ENCODE data around the gene GAMT. TPM values are rescaled to one million over a fixed set of nuclear protein-coding genes. Genes with fewer than 3 reads are reported as not detected.

GAMT gene
- total and polyA plus RNA-seq, 3 donors from 2014 or later, result 92.2 to 191 (median 144) TPM

DNA sequence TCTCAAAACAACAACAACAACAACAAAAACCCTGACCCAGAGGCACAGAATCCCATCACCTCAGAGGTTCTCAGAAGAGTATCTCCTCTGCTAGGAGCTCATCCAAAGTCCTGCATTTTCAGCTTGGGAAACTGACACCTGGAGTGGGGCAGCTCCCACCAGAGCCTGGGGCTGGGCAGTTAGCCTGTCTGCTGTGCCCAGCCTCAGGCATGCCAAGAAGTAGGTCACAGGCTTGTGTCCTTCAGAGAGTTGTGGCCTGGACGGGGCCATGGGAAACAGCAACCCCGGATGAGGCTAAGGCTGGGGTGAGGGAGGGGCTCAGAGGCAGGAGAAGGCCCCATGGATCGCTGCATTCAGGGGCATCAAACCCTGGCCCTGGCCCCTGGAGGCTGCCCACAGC is 15.5 kb downstream of the GAMT start:
- no peak for TF ChIP-seq POLR2A (IDR thresholded peaks at IDR 0.05)
- TF ChIP-seq, protein P1, sequence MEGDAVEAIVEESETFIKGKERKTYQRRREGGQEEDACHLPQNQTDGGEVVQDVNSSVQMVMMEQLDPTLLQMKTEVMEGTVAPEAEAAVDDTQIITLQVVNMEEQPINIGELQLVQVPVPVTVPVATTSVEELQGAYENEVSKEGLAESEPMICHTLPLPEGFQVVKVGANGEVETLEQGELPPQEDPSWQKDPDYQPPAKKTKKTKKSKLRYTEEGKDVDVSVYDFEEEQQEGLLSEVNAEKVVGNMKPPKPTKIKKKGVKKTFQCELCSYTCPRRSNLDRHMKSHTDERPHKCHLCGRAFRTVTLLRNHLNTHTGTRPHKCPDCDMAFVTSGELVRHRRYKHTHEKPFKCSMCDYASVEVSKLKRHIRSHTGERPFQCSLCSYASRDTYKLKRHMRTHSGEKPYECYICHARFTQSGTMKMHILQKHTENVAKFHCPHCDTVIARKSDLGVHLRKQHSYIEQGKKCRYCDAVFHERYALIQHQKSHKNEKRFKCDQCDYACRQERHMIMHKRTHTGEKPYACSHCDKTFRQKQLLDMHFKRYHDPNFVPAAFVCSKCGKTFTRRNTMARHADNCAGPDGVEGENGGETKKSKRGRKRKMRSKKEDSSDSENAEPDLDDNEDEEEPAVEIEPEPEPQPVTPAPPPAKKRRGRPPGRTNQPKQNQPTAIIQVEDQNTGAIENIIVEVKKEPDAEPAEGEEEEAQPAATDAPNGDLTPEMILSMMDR (IDR thresholded peaks at IDR 0.05), result no peak
- no peak for DNase-seq
- no peaks in the 10 kb centered on the region for H3K9me3 ChIP-seq
- peaks cover 15% of the 10 kb centered on the region for H3K4me1 ChIP-seq
- no peaks in the 10 kb centered on the region for H3K36me3 ChIP-seq (ENCODE audit: low read depth, missing control alignments)
- 81% methylated on average over 3 of the region's 3 CpGs; no CpG with 5 or more reads in 1 of the 2 donors for WGBS, 2 donors
- H3K27me3 ChIP-seq, result no peaks in the 10 kb centered on the region
- intact Hi-C loops (cut with DNase I; ENCODE audit: low total_unique reads), result no loop called here
- no peak overlapping the region for H3K4me3 ChIP-seq
- no peak overlapping the region for H3K27ac ChIP-seq

DNA sequence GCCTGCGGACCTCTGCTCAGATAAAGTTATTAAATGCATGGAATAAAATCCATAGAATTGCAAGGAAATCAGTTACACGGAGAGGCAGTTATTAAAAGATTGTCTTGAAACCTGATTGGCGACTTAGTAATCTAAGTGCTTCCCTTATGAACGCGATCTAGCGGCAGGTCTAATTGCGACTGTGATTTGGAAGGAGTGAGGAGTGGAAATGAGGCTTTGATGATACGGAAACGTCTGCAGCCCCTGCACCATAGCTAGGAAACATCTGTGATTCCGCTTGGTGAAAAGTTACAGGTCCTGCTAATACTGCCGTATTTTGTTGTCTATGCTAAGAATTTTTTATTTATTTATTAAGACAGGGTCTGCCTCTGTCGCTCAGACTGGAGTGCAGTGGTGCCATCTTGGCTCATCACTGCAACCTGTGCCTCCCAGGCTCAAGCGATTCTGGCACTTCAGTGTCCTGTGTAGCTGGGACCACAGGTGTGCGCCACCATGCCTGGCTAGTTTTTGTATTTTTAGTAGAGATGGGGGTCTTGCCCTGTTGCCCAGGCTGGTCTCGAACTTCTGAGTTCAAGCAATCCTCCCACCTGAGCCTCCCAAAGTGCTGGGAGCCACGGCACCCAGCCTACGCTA is 16.7 kb downstream of the GAMT start:
- intact Hi-C loops (cut with DNase I; ENCODE audit: low total_unique reads), result no loop called here
- 23 to 27% methylated on average over 17 of the region's 17 CpGs for WGBS, 2 donors
- TF ChIP-seq, protein P1 (IDR thresholded peaks at IDR 0.05), result no peak
- no peak for TF ChIP-seq POLR2A (IDR thresholded peaks at IDR 0.05)
- H3K36me3 ChIP-seq (ENCODE audit: low read depth, missing control alignments), result no peaks in the 10 kb centered on the region
- DNase-seq, result no peak
- H3K4me1 ChIP-seq, result peaks cover 15% of the 10 kb centered on the region
- H3K4me3 ChIP-seq, result peak overlapping the region; percentile 78 to 87
- H3K9me3 ChIP-seq, result no peaks in the 10 kb centered on the region
- H3K27ac ChIP-seq, result peak overlapping the region; percentile 76 to 83
- no peaks in the 10 kb centered on the region for H3K27me3 ChIP-seq

DNA sequence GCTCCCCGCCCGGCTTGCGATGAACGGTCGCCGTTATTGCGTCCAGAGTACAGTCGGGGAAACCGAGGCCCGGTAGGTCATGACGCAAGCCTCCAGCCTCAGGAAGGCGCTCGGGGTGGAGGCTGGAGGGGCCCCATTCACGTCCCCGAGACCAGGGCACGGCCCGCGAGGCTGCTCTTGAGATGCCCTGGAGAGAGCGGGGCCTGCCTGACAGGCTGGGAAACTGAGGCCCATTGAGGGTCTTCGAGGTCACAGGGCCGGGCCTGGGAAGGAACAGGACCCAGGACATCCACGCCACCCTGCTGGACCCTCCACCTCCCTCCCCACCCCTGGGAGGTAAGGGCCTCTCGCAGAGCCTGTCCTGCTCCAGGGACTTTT is 17.3 kb downstream of the GAMT start:
- peak overlapping the region; percentile 76 to 83 for H3K27ac ChIP-seq
- peak overlapping the region; percentile 78 to 87 for H3K4me3 ChIP-seq
- WGBS, 2 donors, result 1% methylated on average over 11 of the region's 23 CpGs; no CpG with 5 or more reads in 1 of the 2 donors
- H3K9me3 ChIP-seq, result no peaks in the 10 kb centered on the region
- DNase-seq, result no peak
- intact Hi-C loops (cut with DNase I; ENCODE audit: low total_unique reads), result no loop called here
- H3K36me3 ChIP-seq (ENCODE audit: low read depth, missing control alignments), result no peaks in the 10 kb centered on the region
- H3K27me3 ChIP-seq, result no peaks in the 10 kb centered on the region
- H3K4me1 ChIP-seq, result peaks cover 15% of the 10 kb centered on the region
- TF ChIP-seq, protein P1 (IDR thresholded peaks at IDR 0.05), result no peak
- no peak for TF ChIP-seq POLR2A (IDR thresholded peaks at IDR 0.05)

DNA sequence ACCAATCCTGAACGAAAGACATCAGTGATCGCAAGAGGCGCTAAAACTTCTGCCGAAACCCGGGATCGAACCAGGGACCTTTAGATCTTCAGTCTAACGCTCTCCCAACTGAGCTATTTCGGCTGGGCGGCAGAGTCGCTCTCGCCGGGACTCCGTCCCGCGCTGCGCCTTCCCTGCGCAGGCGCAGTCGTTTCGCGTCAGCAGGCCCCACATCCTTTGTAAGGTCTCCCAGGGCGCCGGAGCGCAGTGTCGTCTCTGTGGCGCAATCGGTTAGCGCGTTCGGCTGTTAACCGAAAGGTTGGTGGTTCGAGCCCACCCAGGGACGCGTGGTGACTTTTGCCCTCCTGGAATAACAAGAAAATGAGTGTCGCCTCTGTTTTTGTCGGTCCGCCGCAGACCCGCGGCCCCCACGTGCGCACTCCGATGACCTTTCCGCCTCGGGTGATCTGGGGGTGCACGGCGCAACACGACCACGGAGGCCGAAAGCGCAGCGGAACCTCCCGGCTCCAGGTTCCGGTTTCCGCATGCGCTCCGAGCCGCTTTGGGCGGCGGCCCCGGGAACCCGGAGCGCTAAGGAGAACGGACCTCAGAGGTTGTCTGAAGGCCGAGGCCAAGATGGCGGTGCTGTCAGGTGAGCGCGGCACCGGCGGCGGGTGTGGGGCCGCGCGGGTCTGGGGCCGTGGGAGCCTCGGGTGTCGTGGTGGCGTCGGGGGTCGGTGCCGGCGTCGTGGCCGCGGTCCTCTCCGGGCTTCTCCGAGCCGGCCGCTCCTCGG is 17.8 kb downstream of the GAMT start, which contains the start of gene NDUFS7:
Gene NDUFS7 (plus strand): TSS at position 596 of the 773 bp plus-strand sequence. CDS start 20 bp downstream, at position 616.
- whole genome bisulfite sequencing, 2 donors, result 0% methylated on average over 35 to 59 of the region's 90 CpGs
- peak within 1 kb of the TSS; percentile 76 to 83 for H3K27ac ChIP-seq
- H3K4me3 ChIP-seq, result peak within 1 kb of the TSS; percentile 78 to 87
- no peak for TF ChIP-seq POLR2A (IDR thresholded peaks at IDR 0.05)
- TF ChIP-seq, protein P1 (IDR thresholded peaks at IDR 0.05), result peak in 2 of 3 experiments; percentile 56 to 60
- H3K36me3 ChIP-seq (ENCODE audit: low read depth, missing control alignments), result no peaks in the 10 kb centered on the region
- intact Hi-C loops (cut with DNase I; ENCODE audit: low total_unique reads), result no loop called here
- DNase-seq, result peak; percentile 93
- H3K4me1 ChIP-seq, result peaks cover 15% of the 10 kb centered on the region
- no peaks in the 10 kb centered on the region for H3K9me3 ChIP-seq
- no peaks in the 10 kb centered on the region for H3K27me3 ChIP-seq
